HL-60 (cell line): ENCODE results near the gene PITHD1.
"Not testable (repeated sequence)": the region's sequence is repeated elsewhere in the genome, so short reads cannot be mapped to it uniquely, and the experiment has no call there.

ENCODE experiments used
- DNase-seq, 2 experiments: peaks; one replicate each; pipeline ENCODE4 v3.0.0-alpha.2; 2010 to 2020; ENCODE audit warnings: low read depth in 1 of 2, low spot score in 1 of 2
- H3K27ac ChIP-seq: fragments of 250-450 bp; sonication (Bioruptor Pico); replicated peaks from 2 replicates; pipeline ENCODE4 v1.5.1; 2020; ENCODE audit warnings: mild to moderate bottlenecking, moderate library complexity
- H3K27me3 ChIP-seq: fragments of 250-450 bp; sonication (Bioruptor Pico); 2 replicates; pipeline ENCODE4 v1.5.1; 2021; ENCODE audit warnings: mild to moderate bottlenecking, moderate library complexity; ENCODE audit not compliant: insufficient read depth, poor library complexity, severe bottlenecking
- H3K4me3 ChIP-seq: replicated peaks from 2 replicates; pipeline ENCODE4 v1.5.1; 2011; ENCODE audit warnings: mild to moderate bottlenecking, control low read depth, low read length; ENCODE audit not compliant: insufficient read depth
- GABPA ChIP-seq: IDR thresholded peaks from 2 replicates; pipeline ENCODE4 v1.6.1; 2012; ENCODE audit warnings: low read depth
- POLR2AphosphoS5 ChIP-seq: IDR thresholded peaks from 2 replicates; pipeline ENCODE4 v1.6.1; 2012; ENCODE audit warnings: low read depth
- SPI1 ChIP-seq: IDR thresholded peaks from 2 replicates; pipeline ENCODE4 v1.6.1; 2012; ENCODE audit warnings: low read depth, mild to moderate bottlenecking, borderline replicate concordance
- long read RNA-seq: library from polyadenylated mRNA; unstranded; transcript quantifications from one replicate; pipeline ENCODE4 v2.0.0, GENCODE V29; 2020
- TF ChIP-seq, protein P1 (sequence below): IDR thresholded peaks from one replicate; pipeline ENCODE4 v1.5.1; 2011; ENCODE audit warnings: low read length, control low read depth, inconsistent platforms; ENCODE audit not compliant: insufficient read depth
- TF ChIP-seq, protein P2 (sequence below): IDR thresholded peaks from 2 replicates; pipeline ENCODE4 v1.6.1; 2012; ENCODE audit warnings: low read depth; ENCODE audit not compliant: insufficient replicate concordance

Gene PITHD1, protein sequence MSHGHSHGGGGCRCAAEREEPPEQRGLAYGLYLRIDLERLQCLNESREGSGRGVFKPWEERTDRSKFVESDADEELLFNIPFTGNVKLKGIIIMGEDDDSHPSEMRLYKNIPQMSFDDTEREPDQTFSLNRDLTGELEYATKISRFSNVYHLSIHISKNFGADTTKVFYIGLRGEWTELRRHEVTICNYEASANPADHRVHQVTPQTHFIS
- long read RNA-seq, transcript PITHD1-201 (6 exons, 1,603 nt), result major isoform, 475 of 489 reads
- long read RNA-seq, partial matches to known transcripts, result 3 of 489 reads
- long read RNA-seq, other reads (novel, unspliced or antisense), result 11 of 489 reads

DNA sequence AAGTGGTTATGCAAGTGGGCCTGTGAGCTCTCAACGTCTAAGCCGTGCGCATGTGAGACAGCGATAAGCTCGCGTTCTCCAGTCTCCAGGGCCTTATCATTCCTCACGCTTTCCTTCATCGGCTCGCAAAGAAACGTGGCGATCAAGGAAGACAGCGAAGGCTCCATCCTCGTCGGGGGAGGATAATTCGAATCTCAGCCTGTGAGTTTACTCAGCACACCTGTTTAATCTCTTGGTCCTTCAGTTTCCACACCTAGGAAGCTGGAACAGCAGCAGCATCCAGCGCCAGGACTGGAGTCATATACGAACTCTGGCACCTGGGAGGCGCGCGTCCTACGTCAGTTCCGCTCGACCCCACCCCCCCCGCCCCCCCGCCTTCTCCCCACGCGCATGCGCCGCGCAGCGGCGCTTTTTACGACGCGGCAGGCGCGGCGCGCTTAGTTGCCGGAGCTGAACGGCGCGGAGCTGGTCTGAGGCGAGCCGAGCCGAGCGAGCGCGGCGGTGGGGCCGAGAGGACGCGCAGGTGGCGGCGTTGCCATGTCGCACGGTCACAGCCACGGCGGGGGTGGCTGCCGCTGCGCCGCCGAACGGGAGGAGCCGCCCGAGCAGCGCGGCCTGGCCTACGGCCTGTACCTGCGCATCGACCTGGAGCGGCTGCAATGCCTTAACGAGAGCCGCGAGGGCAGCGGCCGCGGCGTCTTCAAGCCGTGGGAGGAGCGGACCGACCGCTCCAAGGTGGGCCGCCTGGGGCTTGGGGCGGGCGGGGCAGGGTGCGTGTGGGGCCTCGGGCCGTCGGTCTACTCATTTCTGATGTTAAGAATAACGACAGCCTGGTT is at the start of gene PITHD1:
PITHD1 (plus strand) TSS at position 440 of the 836 bp plus-strand sequence; CDS start at position 538, 98 bp downstream.
- TF ChIP-seq POLR2AphosphoS5, result peak; percentile 92
- TF ChIP-seq, protein P1, sequence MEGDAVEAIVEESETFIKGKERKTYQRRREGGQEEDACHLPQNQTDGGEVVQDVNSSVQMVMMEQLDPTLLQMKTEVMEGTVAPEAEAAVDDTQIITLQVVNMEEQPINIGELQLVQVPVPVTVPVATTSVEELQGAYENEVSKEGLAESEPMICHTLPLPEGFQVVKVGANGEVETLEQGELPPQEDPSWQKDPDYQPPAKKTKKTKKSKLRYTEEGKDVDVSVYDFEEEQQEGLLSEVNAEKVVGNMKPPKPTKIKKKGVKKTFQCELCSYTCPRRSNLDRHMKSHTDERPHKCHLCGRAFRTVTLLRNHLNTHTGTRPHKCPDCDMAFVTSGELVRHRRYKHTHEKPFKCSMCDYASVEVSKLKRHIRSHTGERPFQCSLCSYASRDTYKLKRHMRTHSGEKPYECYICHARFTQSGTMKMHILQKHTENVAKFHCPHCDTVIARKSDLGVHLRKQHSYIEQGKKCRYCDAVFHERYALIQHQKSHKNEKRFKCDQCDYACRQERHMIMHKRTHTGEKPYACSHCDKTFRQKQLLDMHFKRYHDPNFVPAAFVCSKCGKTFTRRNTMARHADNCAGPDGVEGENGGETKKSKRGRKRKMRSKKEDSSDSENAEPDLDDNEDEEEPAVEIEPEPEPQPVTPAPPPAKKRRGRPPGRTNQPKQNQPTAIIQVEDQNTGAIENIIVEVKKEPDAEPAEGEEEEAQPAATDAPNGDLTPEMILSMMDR, result no peak
- peak; percentile 76 to 77 for DNase-seq
- Histone ChIP-seq H3K4me3 (peak within 1 kb of the TSS; percentile 93), H3K27me3 (no peaks in the 10 kb centered on the region), H3K27ac (peak within 1 kb of the TSS; percentile 74)

DNA sequence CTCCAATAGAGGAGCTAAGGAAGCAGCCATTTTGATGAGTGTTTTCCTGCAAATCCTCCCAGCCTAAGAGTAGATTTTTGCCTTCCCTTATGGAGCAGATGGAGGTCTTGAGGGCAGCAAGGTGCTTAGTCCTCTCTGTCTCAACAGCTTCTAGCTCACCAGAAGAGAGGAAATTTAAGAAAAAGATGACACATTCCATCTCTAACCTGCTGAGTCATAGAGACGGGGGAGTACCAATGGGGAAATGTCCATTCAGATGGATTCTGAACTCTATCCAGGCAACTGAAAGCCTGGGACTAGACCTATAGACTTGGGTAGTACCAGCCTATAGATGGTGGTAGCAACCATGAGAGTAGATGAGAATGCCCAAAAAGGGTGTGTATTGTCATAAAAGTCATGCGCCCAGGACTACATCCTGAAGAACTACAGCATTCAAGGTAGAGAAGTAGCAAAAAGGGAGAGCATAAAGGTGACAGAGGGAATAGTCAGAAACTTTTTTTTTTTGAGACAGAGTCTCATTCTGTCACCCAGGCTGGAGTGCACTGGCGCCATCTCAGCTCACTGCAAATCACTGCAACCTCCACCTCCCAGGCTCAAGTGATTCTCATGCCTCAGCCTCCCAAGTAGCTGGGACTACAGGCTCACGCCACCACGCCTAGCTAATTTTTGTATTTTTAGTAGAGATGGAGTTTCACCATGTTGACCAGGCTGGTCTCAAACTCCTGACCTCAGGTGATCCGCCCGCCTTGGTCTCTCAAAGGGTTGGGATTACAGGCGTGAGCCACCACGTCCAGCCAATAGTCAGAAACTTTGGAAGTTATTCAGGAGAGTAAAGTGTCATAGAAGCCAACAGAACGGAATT is 45.6 kb upstream of the PITHD1 start:
- no peak overlapping the region for H3K27ac ChIP-seq
- no peak overlapping the region for H3K4me3 ChIP-seq
- no peaks in the 10 kb centered on the region for H3K27me3 ChIP-seq
- TF ChIP-seq GABPA (no peak), POLR2AphosphoS5 (no peak), SPI1 (no peak)
- TF ChIP-seq, protein P1, result no peak
- TF ChIP-seq, protein P2, sequence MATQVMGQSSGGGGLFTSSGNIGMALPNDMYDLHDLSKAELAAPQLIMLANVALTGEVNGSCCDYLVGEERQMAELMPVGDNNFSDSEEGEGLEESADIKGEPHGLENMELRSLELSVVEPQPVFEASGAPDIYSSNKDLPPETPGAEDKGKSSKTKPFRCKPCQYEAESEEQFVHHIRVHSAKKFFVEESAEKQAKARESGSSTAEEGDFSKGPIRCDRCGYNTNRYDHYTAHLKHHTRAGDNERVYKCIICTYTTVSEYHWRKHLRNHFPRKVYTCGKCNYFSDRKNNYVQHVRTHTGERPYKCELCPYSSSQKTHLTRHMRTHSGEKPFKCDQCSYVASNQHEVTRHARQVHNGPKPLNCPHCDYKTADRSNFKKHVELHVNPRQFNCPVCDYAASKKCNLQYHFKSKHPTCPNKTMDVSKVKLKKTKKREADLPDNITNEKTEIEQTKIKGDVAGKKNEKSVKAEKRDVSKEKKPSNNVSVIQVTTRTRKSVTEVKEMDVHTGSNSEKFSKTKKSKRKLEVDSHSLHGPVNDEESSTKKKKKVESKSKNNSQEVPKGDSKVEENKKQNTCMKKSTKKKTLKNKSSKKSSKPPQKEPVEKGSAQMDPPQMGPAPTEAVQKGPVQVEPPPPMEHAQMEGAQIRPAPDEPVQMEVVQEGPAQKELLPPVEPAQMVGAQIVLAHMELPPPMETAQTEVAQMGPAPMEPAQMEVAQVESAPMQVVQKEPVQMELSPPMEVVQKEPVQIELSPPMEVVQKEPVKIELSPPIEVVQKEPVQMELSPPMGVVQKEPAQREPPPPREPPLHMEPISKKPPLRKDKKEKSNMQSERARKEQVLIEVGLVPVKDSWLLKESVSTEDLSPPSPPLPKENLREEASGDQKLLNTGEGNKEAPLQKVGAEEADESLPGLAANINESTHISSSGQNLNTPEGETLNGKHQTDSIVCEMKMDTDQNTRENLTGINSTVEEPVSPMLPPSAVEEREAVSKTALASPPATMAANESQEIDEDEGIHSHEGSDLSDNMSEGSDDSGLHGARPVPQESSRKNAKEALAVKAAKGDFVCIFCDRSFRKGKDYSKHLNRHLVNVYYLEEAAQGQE, result no peak
- no peak for DNase-seq

GRCh38 chr1:23733281-23733680 is 44.9 kb upstream of the PITHD1 start:
- not testable (repeated sequence) for H3K4me3 ChIP-seq, H3K27ac ChIP-seq, DNase-seq, H3K27me3 ChIP-seq

GRCh38 chr1:23736437-23737134 is 41.6 kb upstream of the PITHD1 start:
- Histone ChIP-seq H3K27me3 (no peaks in the 10 kb centered on the region), H3K27ac (no peak overlapping the region), H3K4me3 (no peak overlapping the region)
- TF ChIP-seq GABPA, result no peak
- no peak for TF ChIP-seq POLR2AphosphoS5
- no peak for DNase-seq

DNA sequence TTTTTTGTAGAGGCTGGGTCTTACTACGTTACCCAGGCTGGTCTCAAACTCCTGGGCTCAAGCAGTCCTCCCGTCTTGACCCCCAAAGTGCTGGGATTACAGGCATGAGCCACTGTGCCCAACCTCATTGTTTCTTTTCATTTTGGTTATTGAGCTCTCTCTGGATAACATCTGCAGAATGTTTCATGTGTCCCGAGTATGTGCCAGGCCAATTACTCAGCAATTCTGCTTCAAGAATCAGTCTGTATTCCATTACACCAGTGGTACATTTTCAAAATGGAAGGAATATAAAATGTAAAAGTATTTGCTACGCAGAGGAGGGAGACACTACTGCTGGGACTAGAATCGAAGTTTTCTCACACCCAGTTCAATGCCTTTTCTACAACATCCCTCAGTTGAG is 36.6 kb upstream of the PITHD1 start:
- no peak for TF ChIP-seq POLR2AphosphoS5
- TF ChIP-seq SPI1, result no peak
- TF ChIP-seq, protein P1, result no peak

More for the DNA sequence above, 36.6 kb upstream of the PITHD1 start:
- no peak for DNase-seq
- H3K27me3 ChIP-seq, result no peaks in the 10 kb centered on the region
- H3K4me3 ChIP-seq, result no peak overlapping the region
- no peak overlapping the region for H3K27ac ChIP-seq
